NCI-H1417 treated with DMSO at 0.1 percent for 48 hours (cell line): ENCODE data around the gene GPR37L1.
"Not testable (repeated sequence)": the region's sequence is repeated elsewhere in the genome, so short reads cannot be mapped to it uniquely, and the experiment has no call there.

Source experiments
- DNase-seq: peaks from one replicate; lab custom pipeline; 2025; lab: John Stamatoyannopoulos, UW

Gene GPR37L1

DNA sequence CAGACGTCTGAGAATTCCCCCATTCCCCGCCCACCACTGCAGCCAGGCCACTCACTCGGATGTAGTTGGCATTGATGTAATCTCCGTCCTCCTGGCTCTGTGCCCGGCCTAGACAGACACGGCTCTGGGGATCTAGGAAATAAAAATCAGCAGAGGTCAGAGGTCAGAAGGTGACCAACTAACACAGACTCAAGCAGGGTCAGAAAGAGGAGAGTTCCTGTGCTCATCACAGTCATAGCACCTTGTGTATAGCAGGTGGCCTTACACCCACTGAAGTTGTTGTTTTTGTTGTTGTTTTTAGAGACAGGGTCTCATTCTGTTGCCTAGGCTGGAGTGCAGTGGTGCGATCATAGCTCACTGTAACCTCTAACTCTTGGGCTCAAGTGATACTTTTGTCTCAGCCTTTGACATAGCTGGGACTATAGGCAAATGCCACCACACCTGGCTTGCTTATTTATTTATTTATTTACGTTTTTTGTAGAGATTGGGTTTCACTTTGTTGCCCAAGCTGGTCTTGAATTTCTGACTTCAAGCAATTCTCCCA is 32.8 kb downstream of the GPR37L1 start:
- no peak for DNase-seq

DNA sequence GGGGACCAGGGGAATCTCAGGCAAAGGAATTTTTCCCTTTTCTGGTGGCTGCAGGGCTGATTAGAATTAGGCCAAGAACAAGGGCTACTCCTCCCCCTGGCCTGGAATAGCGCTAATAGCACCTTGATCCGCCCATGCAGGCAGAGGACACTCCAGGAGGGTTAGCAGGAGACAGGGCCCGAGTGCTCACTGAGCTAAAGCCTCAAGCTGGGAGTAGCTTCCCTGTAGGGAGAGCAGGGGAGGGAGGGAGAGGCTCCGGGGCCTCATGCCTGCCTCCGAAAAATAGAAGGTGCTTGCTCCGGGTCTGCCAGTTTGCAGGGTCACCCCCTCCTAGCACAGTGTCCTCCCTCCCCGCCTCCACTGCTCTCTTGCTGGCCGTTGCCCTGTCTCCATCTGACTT is 33.9 kb downstream of the GPR37L1 start:
- no peak for DNase-seq

DNA sequence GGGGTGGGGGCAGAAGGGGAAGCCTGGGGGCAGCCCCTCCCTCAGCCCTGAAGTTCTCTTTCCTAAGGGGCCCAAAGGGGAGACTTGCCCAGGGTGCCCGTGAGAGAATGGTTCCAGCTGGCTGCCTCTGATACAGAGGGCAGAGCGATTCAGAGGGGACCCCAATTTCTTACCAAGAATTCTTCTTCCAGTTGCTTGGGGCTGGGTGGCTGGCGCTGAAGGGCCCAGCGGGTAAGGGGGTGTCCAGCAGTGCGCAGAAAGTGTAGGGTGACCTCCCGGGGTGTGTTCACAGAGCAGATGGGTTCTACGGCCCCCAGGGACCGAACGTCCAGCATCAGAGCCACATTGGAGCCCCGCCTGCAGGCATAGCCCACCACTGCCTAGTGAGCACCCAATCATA is 35.2 kb downstream of the GPR37L1 start:
- DNase-seq = no peak

DNA sequence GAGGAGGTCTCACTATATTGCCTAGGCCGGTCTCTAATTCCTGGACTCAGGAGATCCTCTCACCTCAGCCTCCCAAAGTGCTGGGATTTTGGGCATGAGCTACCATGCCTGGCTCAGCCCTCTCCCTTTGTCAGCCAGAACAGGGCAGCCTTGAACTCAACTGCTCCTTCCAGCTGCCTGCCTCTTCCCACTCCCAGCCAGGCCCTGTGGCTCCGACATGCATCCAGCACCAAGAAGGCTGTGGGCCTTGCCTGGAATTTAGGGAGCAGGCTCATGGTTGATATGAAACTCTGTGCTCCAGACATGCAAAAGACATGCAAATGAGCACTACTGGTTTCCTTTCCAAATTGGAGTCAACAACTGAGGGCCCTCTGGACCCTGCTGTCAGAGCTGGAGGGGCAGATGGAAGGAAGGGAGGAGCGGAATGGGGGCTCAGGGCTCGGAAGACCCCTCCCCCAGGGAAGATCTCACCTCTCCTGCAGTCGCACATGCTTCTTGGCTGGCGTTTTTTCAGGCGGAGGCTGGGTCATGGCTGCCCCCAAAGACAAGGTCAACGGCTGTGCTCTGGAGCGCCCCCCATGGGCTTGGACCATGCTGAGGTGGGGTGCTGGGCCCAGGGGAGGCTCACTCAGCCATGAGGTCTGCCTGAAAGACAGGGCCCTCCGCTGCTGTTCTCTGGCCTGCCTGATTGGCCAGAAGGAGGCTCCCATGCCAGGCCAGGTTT is 36.3 kb downstream of the GPR37L1 start:
- DNase-seq = no peak

DNA sequence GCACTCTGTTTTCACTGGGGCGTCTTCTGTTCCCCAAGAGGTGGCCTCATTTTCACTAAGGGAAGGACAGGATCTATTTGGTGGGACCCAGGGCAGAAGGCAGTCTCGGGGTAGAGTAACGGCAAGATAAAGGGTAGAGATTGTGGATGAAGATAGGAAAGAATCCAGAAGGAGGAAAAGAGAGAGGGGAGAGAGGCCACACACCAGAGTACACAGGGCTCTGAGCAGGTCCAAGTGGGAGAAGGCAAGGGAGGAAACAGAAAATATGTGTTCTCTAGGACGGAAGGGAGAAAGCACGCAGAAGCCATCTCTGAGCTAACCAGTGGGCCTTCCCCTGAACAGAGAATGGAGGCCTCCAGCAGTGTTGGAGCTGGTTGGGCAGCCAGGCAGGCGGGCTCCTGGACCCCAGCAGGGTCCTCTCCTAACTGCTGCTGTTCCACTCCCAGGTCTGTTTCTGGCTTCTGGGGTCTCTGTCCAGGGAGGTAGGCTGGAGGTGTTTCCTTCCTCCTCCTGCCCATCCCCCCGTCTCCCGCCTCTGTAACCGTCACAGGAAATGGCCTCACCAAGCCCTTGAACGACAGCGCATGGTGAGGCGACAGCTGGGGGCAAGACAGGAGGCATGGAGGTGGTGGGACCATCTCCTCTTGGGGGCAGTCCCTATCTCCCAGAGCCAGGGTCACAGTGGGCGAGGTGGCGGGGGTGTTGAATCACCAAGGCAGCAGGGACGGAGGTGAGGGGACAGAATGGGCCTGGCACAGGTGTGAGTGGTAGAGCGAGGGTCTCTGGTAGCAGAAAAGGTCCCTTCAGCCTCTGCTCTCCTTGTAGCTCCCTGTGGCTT is 37.0 kb downstream of the GPR37L1 start:
- no peak for DNase-seq

- no peak for DNase-seq
Measured at GRCh38 chr1:202160377-202160940, 37.7 kb downstream of the GPR37L1 start, which contains the start of gene PTPN7. Gene PTPN7 (minus strand): TSS chr1:202160602. CDS start chr1:202159402, 1,200 bp downstream.

DNA sequence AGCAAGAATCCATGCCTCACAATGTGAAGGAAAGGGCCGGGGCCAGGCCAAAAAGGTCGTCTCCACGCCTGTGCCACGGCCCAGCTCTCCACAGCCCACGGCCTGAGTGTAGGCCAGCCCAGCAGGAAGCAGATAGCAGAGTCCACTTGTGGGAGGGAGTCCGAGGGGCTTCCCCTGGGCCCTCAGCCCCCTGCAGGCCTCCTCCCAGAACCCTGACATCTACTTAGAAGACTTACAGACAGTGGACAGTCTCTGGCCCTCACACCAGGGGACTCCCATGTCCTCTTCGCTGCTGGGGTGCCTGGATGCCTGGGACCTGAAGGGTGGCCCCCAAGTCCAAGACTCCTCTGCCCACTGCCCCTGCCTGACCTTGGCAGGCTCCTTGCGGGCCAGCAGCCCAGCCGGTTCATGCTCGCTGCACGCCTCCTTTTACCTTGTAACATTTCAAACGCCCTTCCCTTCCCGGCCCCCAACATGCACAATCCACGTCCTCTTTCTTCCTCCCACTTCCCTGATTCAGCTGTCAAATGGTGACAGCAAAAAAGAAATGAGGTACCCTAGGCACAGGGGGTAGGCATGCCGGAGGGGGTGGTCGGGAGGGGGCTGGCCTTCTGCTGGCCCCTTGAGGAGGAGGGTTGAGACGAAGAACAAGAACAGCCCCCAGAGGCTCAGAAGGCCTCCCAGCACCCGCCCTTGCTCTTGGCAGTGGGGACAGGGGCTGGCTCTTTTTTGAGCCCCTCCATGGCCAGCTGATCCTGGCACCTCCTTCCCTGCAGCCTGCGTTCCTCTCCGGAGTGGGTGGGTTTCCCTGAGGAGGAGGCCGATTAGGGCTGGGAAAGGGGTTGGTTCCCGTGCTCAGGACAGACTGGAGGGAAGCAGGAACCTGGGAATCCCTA is 38.7 kb downstream of the GPR37L1 start:
- no peak for DNase-seq

DNA sequence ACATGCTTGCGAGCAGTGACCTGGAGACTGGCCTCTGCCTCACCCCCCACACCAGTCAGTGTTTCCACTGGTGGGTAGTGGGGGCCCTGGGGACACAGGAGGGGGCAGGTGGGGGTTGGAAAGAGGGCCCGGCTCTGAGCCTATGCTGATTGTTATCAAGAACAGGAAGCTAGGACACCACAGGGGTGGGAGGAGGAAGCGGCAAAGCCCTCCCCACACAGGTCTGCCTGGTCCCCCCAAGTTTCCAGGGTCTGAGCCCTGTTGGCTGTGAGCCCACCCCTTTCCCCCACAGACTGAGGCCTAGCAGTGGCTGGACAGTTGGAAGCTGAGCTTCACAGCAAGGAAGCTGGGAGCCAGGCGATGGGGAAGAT is 39.3 kb downstream of the GPR37L1 start:
- DNase-seq = no peak

DNA sequence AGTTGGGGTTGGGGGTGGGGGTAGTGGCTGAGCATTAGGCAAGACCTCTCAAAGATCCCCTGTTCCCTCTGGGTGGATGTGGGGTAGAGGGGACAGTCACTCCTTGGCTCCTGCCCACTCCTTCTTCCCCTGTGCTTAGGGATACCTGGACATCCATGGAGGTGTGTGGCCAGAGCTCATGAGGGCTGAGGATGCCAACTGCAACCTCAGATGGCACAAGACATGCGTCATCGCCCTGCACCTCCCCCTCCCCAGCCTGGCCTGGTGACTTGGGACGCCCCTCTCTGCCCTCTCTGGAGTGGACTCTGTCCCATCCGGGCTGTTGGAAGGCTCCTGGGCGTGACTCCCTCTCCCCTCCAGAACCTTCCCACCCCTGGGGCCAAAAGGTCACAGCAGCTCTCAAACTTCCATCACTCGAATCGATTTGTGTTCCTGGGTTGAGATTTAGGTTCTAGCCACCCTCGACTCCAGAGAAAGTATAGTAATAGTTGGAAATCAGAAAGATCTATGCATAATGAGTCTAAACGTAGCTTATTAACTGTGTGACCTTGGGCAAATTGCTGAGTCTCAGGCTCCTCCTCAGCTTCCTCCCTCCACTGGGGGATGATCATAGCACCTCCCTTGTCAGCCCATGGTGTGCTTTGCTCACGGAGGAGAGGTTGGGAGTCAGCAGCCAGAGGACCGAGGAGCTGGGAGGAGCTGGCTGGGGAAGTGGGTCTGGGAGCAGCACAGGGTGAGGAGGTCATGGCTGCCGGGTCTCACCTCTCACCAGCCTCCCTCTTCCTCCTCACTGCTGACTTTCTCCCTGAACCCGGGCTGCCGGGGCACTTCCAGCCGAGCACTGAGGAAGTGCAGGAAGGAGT is 39.9 kb downstream of the GPR37L1 start:
- DNase-seq = no peak

- DNase-seq = no peak
Measured at GRCh38 chr1:202163281-202164270, 40.9 kb downstream of the GPR37L1 start.

- no peak for DNase-seq
Measured at GRCh38 chr1:202164271-202165037, 41.7 kb downstream of the GPR37L1 start.

GRCh38 chr1:202165267-202165941 is 42.7 kb downstream of the GPR37L1 start:
- no peak for DNase-seq

DNA sequence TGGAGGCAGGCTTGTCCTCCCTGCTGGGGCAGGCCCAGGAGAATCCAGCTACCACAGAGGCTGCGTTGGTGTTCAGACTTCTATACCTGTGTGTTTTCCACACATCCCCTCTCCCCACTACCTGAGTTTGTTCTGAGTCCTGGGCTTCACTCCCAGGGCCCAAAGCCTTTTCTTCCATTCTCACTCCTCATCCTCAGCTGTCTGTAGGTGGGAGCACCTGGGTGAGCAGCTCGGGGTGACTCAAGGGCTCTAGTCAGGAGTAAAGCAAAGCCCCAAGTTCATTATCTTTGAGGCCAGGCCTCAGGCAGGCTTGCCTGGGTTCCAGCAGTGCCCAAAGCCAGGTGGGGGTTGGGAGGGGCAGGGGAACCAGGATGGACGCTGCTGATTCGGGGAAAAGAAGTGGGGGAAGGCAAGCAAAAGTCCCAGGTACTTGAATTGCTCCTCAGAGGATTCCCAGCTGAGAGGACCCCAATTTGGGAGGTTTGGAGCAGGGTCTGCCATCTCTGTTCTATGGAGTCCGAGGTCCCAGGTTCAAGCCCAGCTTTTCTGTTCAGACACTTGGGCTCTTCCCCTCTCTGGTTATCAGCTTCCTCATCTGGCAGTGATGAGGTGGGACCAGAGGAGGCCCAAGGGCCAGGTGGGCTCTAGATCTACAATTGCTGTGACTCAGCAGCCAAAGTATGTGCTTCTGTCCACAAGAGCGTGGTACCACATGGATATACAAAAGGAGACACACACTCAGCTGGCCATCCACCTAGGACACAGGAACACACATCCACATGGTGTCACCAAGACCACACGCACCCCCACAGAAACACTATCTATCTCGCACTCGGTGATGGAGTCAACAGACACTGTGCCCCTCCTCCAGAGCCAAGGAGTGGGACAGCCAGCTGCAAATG is 43.5 kb downstream of the GPR37L1 start:
- no peak for DNase-seq

GRCh38 chr1:202167054-202167453 is 44.3 kb downstream of the GPR37L1 start:
- DNase-seq = not testable (repeated sequence)

DNA sequence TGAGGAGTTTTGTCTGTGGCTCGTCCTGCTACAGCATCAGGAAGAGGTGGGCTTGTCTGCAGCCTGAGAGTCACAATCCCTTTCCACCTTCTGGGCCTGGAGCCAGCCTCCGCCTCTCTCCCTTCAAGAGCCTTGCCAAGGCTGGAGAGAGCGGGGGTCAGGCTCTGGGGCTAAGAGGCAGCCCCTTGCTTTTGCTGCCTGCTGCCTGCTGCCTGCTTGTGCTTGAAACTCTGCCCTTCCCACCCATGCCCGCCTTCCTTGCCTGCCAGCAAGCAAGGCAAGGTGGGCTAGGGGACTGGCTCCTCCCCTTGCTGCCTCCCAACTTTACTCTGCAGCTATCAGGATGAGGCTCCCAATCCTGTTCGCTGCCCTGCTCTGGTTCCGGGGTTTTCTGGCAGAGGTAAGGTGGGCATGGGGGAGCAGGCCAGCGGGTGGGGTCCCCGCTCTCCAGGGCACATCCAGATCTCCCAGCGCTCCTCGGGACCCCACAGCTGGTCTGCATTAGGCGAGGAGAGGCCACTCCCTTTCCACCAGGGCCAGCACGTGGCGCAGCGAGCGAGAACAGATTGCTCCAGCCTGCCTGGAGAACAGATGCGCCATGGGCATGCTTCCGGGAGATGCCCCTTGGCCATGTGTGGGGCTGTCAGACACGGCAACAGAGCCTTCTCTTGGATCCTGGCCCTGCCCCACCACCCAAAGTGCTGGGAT is 45.1 kb downstream of the GPR37L1 start:
- no peak for DNase-seq

- no peak for DNase-seq
Measured at GRCh38 chr1:202168861-202169260, 46.1 kb downstream of the GPR37L1 start.
